Endothelial cell of umbilical vein (primary cell): ENCODE data around the gene KLF3. TPM values are rescaled to one million over a fixed set of nuclear protein-coding genes. Genes with fewer than 3 reads are reported as not detected.

Experiments
- BruUV-seq: library from RNA; stranded (reverse); fragments of 400-500 nt; replicated peaks from 2 replicates; lab custom pipeline; 2021; lab: Mats Ljungman, UMichigan
- CTCF ChIA-PET: fragments of 300-600, 350-600 bp; sonication (Branson Sonifier 250); formaldehyde crosslinking; loops from one replicate; lab custom pipeline; 2021; ENCODE audit warnings: antibody characterized with exemption, inconsistent platforms; lab: Charles Lee
- POLR2A ChIA-PET: fragments of 300-600, 350-600 bp; sonication (Branson Sonifier 250); formaldehyde crosslinking; loops from one replicate; lab custom pipeline; 2021; ENCODE audit warnings: antibody characterized with exemption, inconsistent platforms; lab: Charles Lee
- DNase-seq: peaks from one replicate; pipeline ENCODE4 v3.0.0-alpha.2; 2011; ENCODE audit warnings: low read depth, low spot score
- FAIRE-seq: peaks from 2 replicates; lab custom pipeline; 2011; peaks lifted over from hg19 to GRCh38; lab: Jason Lieb, UNC
- H2AFZ ChIP-seq: 2 replicates; pipeline ENCODE4 v1.6.0; 2012; ENCODE audit warnings: low read depth, low read length, control low read depth, inconsistent platforms
- H3K27ac ChIP-seq: 2 replicates; pipeline ENCODE4 v1.5.1; 2011; ENCODE audit warnings: low read depth, mild to moderate bottlenecking, control low read depth, low read length, moderate library complexity; ENCODE audit not compliant: insufficient read depth
- H3K27me3 ChIP-seq, 2 experiments: 2 replicates each; pipeline versions ENCODE4 v1.6.0 to v1.6.1; 2011; ENCODE audit warnings: low read length in 2 of 2, mixed read lengths in 1 of 2; ENCODE audit not compliant: control insufficient read depth in 2 of 2, insufficient read depth in 2 of 2
- H3K36me3 ChIP-seq, 2 experiments: 2 replicates in 1 of 2; 3 replicates in 1 of 2; pipeline ENCODE4 v1.5.1; 2011; ENCODE audit warnings: low read length in 2 of 2, mild to moderate bottlenecking in 1 of 2, moderate library complexity in 1 of 2; ENCODE audit not compliant: control insufficient read depth in 2 of 2, insufficient read depth in 2 of 2; ENCODE audit errors: extremely low read depth in 1 of 2
- H3K4me1 ChIP-seq: 3 replicates; pipeline ENCODE4 v1.5.1; 2011; ENCODE audit warnings: mild to moderate bottlenecking, low read length; ENCODE audit not compliant: control insufficient read depth, insufficient read depth; ENCODE audit errors: extremely low read depth
- H3K4me2 ChIP-seq: 2 replicates; pipeline ENCODE4 v1.6.1; 2011; ENCODE audit warnings: low read length, control low read depth, mixed read lengths; ENCODE audit not compliant: insufficient read depth
- H3K4me3 ChIP-seq, 3 experiments: fragments of 200-600 bp in 1 of 3; sonication (generic), shearing (Covaris generic) in 1 of 3; replicated peaks in 1 of 3; 2 replicates each; pipeline ENCODE4 v1.5.1; 2011 to 2016; ENCODE audit warnings: control low read depth in 3 of 3, low read length in 3 of 3, mild to moderate bottlenecking in 2 of 3, inconsistent platforms in 1 of 3, low read depth in 1 of 3, moderate library complexity in 1 of 3; ENCODE audit not compliant: insufficient read depth in 1 of 3
- H3K79me2 ChIP-seq: 2 replicates; pipeline ENCODE4 v1.6.0; 2012; ENCODE audit warnings: low read length, inconsistent platforms; ENCODE audit not compliant: control insufficient read depth, insufficient read depth
- H3K9ac ChIP-seq: replicated peaks from 2 replicates; pipeline ENCODE3; 2011; ENCODE audit warnings: low read length, control low read depth; ENCODE audit not compliant: insufficient read depth; ENCODE audit errors: extremely low read depth
- H3K9me1 ChIP-seq: replicated peaks from 3 replicates; pipeline ENCODE4 v1.6.0; 2011; ENCODE audit warnings: mild to moderate bottlenecking, low read length; ENCODE audit not compliant: control insufficient read depth, insufficient read depth; ENCODE audit errors: extremely low read depth
- H3K9me3 ChIP-seq: replicated peaks from 2 replicates; pipeline ENCODE4 v1.5.1; 2012; ENCODE audit warnings: low read length, inconsistent platforms; ENCODE audit not compliant: control insufficient read depth, insufficient read depth
- H4K20me1 ChIP-seq: replicated peaks from 2 replicates; pipeline ENCODE3; 2011; ENCODE audit warnings: mild to moderate bottlenecking, low read length; ENCODE audit not compliant: control insufficient read depth, insufficient read depth; ENCODE audit errors: extremely low read depth
- CTCF ChIP-seq, 2 donors: IDR thresholded peaks; 1 replicate in 1 of 2; 2 replicates in 1 of 2; pipeline ENCODE4 v1.5.1; 2011; ENCODE audit warnings: low read length in 2 of 2, mild to moderate bottlenecking in 2 of 2, moderate library complexity in 2 of 2, control low read depth in 1 of 2, inconsistent platforms in 1 of 2, low read depth in 1 of 2; ENCODE audit not compliant: insufficient read depth in 1 of 2; ENCODE audit errors: extremely low read depth in 1 of 2
- EZH2 ChIP-seq: IDR thresholded peaks from 2 replicates; pipeline ENCODE4 v1.6.1; 2012; ENCODE audit warnings: borderline replicate concordance, low read depth, mild to moderate bottlenecking, moderate library complexity, low read length, inconsistent platforms; ENCODE audit not compliant: severe bottlenecking
- FOS ChIP-seq: IDR thresholded peaks from 2 replicates; pipeline ENCODE4 v1.6.1; 2011; ENCODE audit warnings: mild to moderate bottlenecking, low read length, moderate library complexity, borderline replicate concordance; ENCODE audit not compliant: insufficient read depth
- GATA2 ChIP-seq: IDR thresholded peaks from 2 replicates; pipeline ENCODE4 v1.7.0; 2011; ENCODE audit warnings: low read depth, mild to moderate bottlenecking, moderate library complexity, mixed read lengths, low read length; ENCODE audit not compliant: insufficient read length, insufficient read depth
- JUN ChIP-seq: IDR thresholded peaks from 2 replicates; pipeline ENCODE4 v1.6.1; 2011; ENCODE audit warnings: borderline replicate concordance, low read depth; ENCODE audit not compliant: insufficient read length, insufficient read depth
- MAX ChIP-seq: IDR thresholded peaks from 2 replicates; pipeline ENCODE4 v1.6.1; 2011; ENCODE audit not compliant: insufficient read depth, insufficient read length
- MYC ChIP-seq: IDR thresholded peaks from one replicate; pipeline ENCODE4 v1.6.1; 2011; ENCODE audit warnings: mild to moderate bottlenecking, low read depth, low read length
- POLR2A ChIP-seq: IDR thresholded peaks from 2 replicates; pipeline ENCODE4 v1.6.1; 2012; ENCODE audit warnings: low read depth, mild to moderate bottlenecking, control low read depth, low read length
- POLR2AphosphoS5 ChIP-seq: IDR thresholded peaks from 2 replicates; pipeline ENCODE4 v1.6.1; 2012; ENCODE audit warnings: low read depth, mild to moderate bottlenecking, control low read depth, low read length, moderate library complexity; ENCODE audit not compliant: insufficient read depth
- dilution Hi-C: fragments of 300-500 bp; cut with MboI; formaldehyde crosslinking; loops from one replicate; pipeline ENCODE4 v1.15.0; 2019; ENCODE audit warnings: low sequenced_read_pairs; ENCODE audit not compliant: extremely low pct_ligation_motif_present
- intact Hi-C: fragments of 100-400 bp; cut with micrococcal nuclease; formaldehyde crosslinking; loops from one replicate; pipeline ENCODE4 v1.10.0; 2022
- polyA plus RNA-seq, 4 experiments: library from polyadenylated mRNA; depleted of rRNA in 3 of 4; stranded (reverse) in 3 of 4; unstranded in 1 of 4; fragments of >200 nt; gene quantifications; 2 replicates each; pipeline versions ENCODE4 v1.2.1 to v1.2.3, GENCODE V29; 2011 to 2012; ENCODE audit warnings: missing spikeins in 1 of 4
- total RNA-seq: library from RNA; stranded (reverse); gene quantifications from 2 replicates; pipeline ENCODE4 v1.2.3, GENCODE V29; 2021

Gene KLF3
- total and polyA plus RNA-seq, 2 donors (not counting 3 experiments of a cell fraction or from before 2014, with no cell fraction given): 27.7 to 50.5 TPM

GRCh38 chr4:38735870-38736269, 71.9 kb downstream of the KLF3 start:
- no peak for FAIRE-seq

More at GRCh38 chr4:38735870-38736269, 71.9 kb downstream of the KLF3 start:
- Histone ChIP-seq H3K4me2 (no peak overlapping the region), H3K4me1 (no peaks in the 10 kb centered on the region), H3K9ac (no peak overlapping the region), H3K36me3 (no peaks in the 10 kb centered on the region), H3K9me3 (no peaks in the 10 kb centered on the region), H4K20me1 (no peaks in the 10 kb centered on the region), H3K27ac (no peak overlapping the region), H3K79me2 (no peaks in the 10 kb centered on the region), H2AFZ (no peak overlapping the region), H3K4me3 (no peak overlapping the region), H3K9me1 (no peaks in the 10 kb centered on the region), H3K27me3 (peaks cover 0 to 4% of the 10 kb centered on the region in 2 experiments)
- dilution Hi-C loops: no loop called here
- ChIA-PET POLR2A (interaction anchor here (0.6 kb wide), 1 partner anchor 566 kb away, joined by 3 read pairs; no protein-coding TSS in a partner anchor), CTCF (interaction anchor here (1.1 to 2.0 kb wide), 3 partner anchors 416 to 667 kb away, joined by 3 to 14 read pairs (median 8); no protein-coding TSS in a partner anchor)
- no TSS peak for BruUV-seq
- intact Hi-C loops: loop anchor here (10.0 kb wide), 1 partner anchor 231 kb away; no protein-coding TSS in a partner anchor
- TF ChIP-seq POLR2AphosphoS5 (no peak), POLR2A (no peak), MYC (no peak), CTCF (IDR thresholded peaks at IDR 0.05; ENCODE audit: extremely low read depth in 1 of 2, insufficient read depth in 1 of 2, low read depth in 1 of 2, low read length in 2 of 2) (no peak), JUN (no peak), EZH2 (no peak), GATA2 (no peak), MAX (no peak), FOS (no peak)
- no peak for DNase-seq
